HUES64 (cell line): ENCODE measurements around the gene POLR1F. TPM values are rescaled to one million over a fixed set of nuclear protein-coding genes. Genes with fewer than 3 reads are reported as not detected.
A peak's percentile ranks its signal among the peaks of the same experiment; 100 is the strongest.

Source experiments
- H3K27ac ChIP-seq: 2 replicates; pipeline ENCODE4 v1.7.0; 2013; ENCODE audit warnings: low read depth, low read length, inconsistent platforms
- H3K27me3 ChIP-seq: 2 replicates; pipeline ENCODE4 v1.6.1; 2013; ENCODE audit warnings: mild to moderate bottlenecking, low read length; ENCODE audit not compliant: insufficient read depth
- H3K36me3 ChIP-seq: 2 replicates; pipeline ENCODE4 v1.6.1; 2013; ENCODE audit warnings: mild to moderate bottlenecking, low read length; ENCODE audit not compliant: insufficient read depth
- H3K4me1 ChIP-seq: 2 replicates; pipeline ENCODE4 v1.6.1; 2013; ENCODE audit warnings: mild to moderate bottlenecking, low read length, moderate library complexity; ENCODE audit not compliant: insufficient read depth
- H3K4me3 ChIP-seq: 2 replicates; pipeline ENCODE4 v1.5.1; 2013; ENCODE audit warnings: mild to moderate bottlenecking, low read length, moderate library complexity
- H3K9ac ChIP-seq: 2 replicates; pipeline ENCODE4 v1.6.1; 2013; ENCODE audit warnings: mild to moderate bottlenecking, low read depth, low read length
- H3K9me3 ChIP-seq: 2 replicates; pipeline ENCODE4 v1.6.1; 2013; ENCODE audit warnings: low read depth, low read length; ENCODE audit not compliant: insufficient read depth
- WGBS: fragments of 150-250, 120-280 bp; methylation state at CpG from one replicate; pipeline ENCODE4 v1.1.7; 2013; ENCODE audit warnings: missing lambda C conversion rate; 5-methylcytosine and 5-hydroxymethylcytosine counted together
- polyA plus RNA-seq, 2 experiments: library from polyadenylated mRNA; stranded (reverse); fragments of 50-300 nt; gene quantifications; one replicate each; pipeline ENCODE4 v1.2.3, GENCODE V29; 2013

The POLR1F gene
- 18.6 TPM for polyA plus RNA-seq (2013, experiment 1 of 2)
- polyA plus RNA-seq (2013, experiment 2 of 2), result 18.8 TPM

GRCh38 chr7:19708397-19709248 lies at the start of gene POLR1F:
Gene POLR1F (minus strand): TSS chr7:19709037. CDS start chr7:19709016, 21 bp downstream.
- Histone ChIP-seq H3K9ac (peak within 1 kb of the TSS; percentile 80), H3K27me3 (peaks cover 14% of the 10 kb centered on the region; the same call in 1 of the 2 replicates), H3K9me3 (no peaks in the 10 kb centered on the region), H3K4me1 (peaks cover 27% of the 10 kb centered on the region), H3K27ac (peak within 1 kb of the TSS; percentile 44; the same call in 1 of the 2 replicates), H3K36me3 (peaks cover 5% of the 10 kb centered on the region; the same call in 1 of the 2 replicates), H3K4me3 (peak within 1 kb of the TSS; percentile 88)
- WGBS, result under 1% methylated on average over 56 of the region's 56 CpGs

- Histone ChIP-seq H3K4me3 (no peak overlapping the region), H3K4me1 (no peaks in the 10 kb centered on the region), H3K36me3 (no peaks in the 10 kb centered on the region), H3K9ac (no peak overlapping the region), H3K27ac (no peak overlapping the region), H3K9me3 (no peaks in the 10 kb centered on the region), H3K27me3 (no peaks in the 10 kb centered on the region)
- 40% methylated on average over 6 of the region's 6 CpGs for WGBS
These were observed 45.8 kb upstream of the POLR1F start for GRCh38 chr7:19754521-19755116.

DNA sequence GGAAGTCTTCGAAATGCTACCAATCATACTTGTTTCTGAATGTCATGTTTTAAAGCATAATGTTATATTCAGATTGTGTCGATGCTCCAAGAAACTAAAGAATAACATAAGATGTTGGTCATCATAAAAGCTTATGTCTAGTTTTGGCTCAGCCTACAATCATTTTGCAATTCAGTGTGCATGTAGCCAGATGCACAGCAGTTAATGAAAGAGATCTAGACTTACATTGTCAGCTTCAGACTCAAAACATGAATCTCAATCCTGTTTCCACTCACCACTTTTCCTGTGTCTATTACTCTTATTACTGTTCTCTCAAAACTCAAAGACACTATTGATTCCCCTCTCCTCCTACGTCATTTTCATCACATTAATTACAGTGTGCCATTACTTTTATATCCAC lies 43.2 kb upstream of the POLR1F start:
- 95% methylated on average over 2 of the region's 3 CpGs for WGBS
- Histone ChIP-seq H3K9me3 (no peaks in the 10 kb centered on the region), H3K4me3 (no peak overlapping the region), H3K27me3 (no peaks in the 10 kb centered on the region), H3K36me3 (no peaks in the 10 kb centered on the region), H3K4me1 (no peaks in the 10 kb centered on the region), H3K9ac (no peak overlapping the region), H3K27ac (no peak overlapping the region)

GRCh38 chr7:19749658-19750057 lies 40.8 kb upstream of the POLR1F start:
- no peaks in the 10 kb centered on the region for H3K9me3 ChIP-seq
- no peaks in the 10 kb centered on the region for H3K4me1 ChIP-seq
- H3K4me3 ChIP-seq, result no peak overlapping the region
- WGBS, result 79% methylated on average over 4 of the region's 4 CpGs
- H3K27me3 ChIP-seq, result no peaks in the 10 kb centered on the region
- no peaks in the 10 kb centered on the region for H3K36me3 ChIP-seq
- H3K9ac ChIP-seq, result no peak overlapping the region
- no peak overlapping the region for H3K27ac ChIP-seq

DNA sequence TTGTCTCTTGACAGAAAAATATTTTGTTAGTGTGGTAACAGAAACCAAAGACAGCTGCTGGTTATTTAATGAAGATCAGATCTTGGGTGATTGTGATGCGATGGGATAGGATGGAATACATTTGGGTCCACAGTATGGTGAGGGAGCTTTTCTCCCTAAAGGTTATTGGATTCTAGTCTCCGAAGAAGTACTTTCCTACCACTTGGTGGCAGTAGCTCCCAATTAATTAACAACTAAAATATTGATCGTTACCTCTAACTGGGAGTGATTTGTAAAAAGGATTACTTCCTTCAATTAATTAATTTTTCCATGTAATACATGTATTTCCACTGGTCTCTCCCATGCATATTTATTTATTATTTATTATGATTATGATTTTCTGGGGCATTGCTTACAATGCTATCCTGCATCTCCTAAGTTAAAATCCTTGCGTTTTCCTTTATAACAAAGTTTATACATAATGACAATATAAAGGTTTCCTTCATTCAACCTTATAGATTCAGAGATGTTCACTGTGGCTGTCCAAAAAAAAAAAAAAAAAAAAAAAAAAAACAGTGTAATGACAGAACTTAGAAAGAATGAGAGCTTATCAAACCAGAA lies 39.0 kb upstream of the POLR1F start:
- H3K9me3 ChIP-seq, result no peaks in the 10 kb centered on the region
- H3K27me3 ChIP-seq, result no peaks in the 10 kb centered on the region
- 24% methylated on average over 1 of the region's 4 CpGs for WGBS
- H3K36me3 ChIP-seq, result no peaks in the 10 kb centered on the region
- H3K4me3 ChIP-seq, result no peak overlapping the region
- no peaks in the 10 kb centered on the region for H3K4me1 ChIP-seq
- H3K27ac ChIP-seq, result no peak overlapping the region
- no peak overlapping the region for H3K9ac ChIP-seq

DNA sequence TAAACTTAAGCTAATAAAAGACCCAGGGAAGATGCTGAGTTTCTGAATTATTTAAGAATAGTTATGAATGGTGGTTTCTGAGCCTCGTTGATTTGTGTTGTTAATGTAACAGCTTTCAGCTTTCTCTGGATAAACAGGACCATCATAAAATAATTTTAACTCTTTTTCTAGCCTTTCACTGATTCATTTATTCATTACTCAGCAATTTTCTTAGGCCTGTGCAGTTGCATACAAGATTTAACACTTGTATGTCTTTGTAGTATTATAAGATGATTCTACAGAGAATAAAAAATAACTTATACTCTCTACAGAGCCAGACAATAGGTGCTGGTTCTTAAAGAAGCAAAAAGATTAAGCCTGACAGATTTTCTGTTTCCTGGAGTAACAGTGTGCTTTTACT lies 35.2 kb upstream of the POLR1F start:
- Histone ChIP-seq H3K9me3 (no peaks in the 10 kb centered on the region), H3K27me3 (no peaks in the 10 kb centered on the region), H3K4me3 (no peak overlapping the region), H3K27ac (no peak overlapping the region), H3K4me1 (no peaks in the 10 kb centered on the region), H3K36me3 (no peaks in the 10 kb centered on the region), H3K9ac (no peak overlapping the region)
- 88% methylated on average over 1 of the region's 1 CpG for WGBS

DNA sequence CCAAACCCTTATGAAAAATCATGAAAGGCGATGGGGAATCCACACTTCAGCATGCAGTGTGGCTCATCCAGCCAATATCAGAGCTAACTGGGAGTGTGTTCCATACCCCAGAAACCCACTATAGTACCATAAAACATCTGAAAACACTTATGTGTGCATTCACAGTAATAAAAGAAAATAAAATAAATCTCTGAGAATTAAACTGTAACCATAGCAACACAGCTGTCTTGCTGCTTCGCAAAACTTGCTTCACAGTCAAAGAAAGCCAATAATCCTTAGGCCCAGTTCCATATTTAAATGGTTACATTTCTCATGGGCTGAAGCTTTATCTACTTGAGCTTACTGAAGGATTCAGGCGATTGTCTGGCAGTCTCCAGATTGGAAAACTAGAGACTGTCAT lies 19.9 kb upstream of the POLR1F start:
- Histone ChIP-seq H3K4me3 (no peak overlapping the region), H3K36me3 (no peaks in the 10 kb centered on the region), H3K4me1 (peaks cover 9% of the 10 kb centered on the region; the same call in 1 of the 2 replicates), H3K9ac (no peak overlapping the region), H3K27me3 (no peaks in the 10 kb centered on the region), H3K9me3 (no peaks in the 10 kb centered on the region), H3K27ac (no peak overlapping the region)
- 91% methylated on average over 3 of the region's 3 CpGs for WGBS

GRCh38 chr7:19725770-19726169 lies 16.9 kb upstream of the POLR1F start:
- peaks cover 9% of the 10 kb centered on the region; the same call in 1 of the 2 replicates for H3K4me1 ChIP-seq
- no peak overlapping the region for H3K27ac ChIP-seq
- H3K9ac ChIP-seq, result no peak overlapping the region
- no peaks in the 10 kb centered on the region for H3K36me3 ChIP-seq
- no peak overlapping the region for H3K4me3 ChIP-seq
- H3K27me3 ChIP-seq, result no peaks in the 10 kb centered on the region
- WGBS, result 91% methylated on average over 5 of the region's 5 CpGs
- no peaks in the 10 kb centered on the region for H3K9me3 ChIP-seq

DNA sequence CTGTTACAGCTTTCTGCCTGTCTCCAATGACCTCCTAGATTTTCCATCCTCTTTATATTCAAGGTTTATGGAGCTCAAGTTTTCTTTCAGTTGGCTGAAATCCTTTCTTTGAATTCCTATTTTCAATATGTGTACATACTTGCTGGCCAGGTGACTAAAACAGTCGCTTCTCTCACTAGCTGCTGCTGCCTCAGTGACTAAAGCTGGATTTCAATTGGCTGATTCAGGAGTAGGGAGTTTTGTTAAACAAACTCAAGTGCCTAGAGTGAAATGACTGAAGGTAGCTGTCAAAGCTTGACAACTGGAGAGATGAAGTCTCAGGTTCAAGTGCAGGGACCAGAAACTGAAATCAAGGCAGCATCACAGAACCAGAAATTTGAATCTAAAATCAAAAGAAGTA lies 6.7 kb upstream of the POLR1F start:
- H3K27ac ChIP-seq, result no peak overlapping the region
- H3K4me3 ChIP-seq, result no peak overlapping the region
- H3K27me3 ChIP-seq, result peaks cover 4% of the 10 kb centered on the region; the same call in 1 of the 2 replicates
- no peak overlapping the region for H3K9ac ChIP-seq
- 45% methylated on average over 1 of the region's 1 CpG for WGBS
- no peaks in the 10 kb centered on the region for H3K36me3 ChIP-seq
- H3K9me3 ChIP-seq, result no peaks in the 10 kb centered on the region
- no peaks in the 10 kb centered on the region for H3K4me1 ChIP-seq

DNA sequence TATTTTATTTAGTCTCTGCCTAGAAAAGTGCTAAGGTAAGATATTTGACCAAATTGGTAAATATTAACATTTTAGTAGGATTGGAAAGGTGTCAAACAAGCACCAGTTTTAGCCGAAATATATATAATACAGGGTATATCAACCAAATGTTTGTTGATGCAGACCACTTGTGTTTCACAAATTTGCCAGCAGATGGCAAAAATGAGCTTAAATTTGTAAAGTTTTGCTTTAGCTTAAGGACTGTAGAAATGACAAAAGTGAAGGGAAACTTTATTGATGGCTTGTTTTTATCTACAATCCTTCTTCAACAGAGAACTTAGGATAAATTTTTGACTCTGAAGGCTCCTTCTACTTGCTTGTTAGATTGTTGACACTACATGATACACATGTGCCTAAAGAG lies 4.8 kb upstream of the POLR1F start:
- no peak overlapping the region for H3K9ac ChIP-seq
- no peaks in the 10 kb centered on the region for H3K9me3 ChIP-seq
- no peak overlapping the region for H3K27ac ChIP-seq
- no peak overlapping the region for H3K4me3 ChIP-seq
- H3K4me1 ChIP-seq, result peaks cover 6% of the 10 kb centered on the region; the same call in 1 of the 2 replicates
- H3K27me3 ChIP-seq, result peaks cover 14% of the 10 kb centered on the region; the same call in 1 of the 2 replicates
- WGBS, result 100% methylated on average over 1 of the region's 1 CpG
- H3K36me3 ChIP-seq, result no peaks in the 10 kb centered on the region

DNA sequence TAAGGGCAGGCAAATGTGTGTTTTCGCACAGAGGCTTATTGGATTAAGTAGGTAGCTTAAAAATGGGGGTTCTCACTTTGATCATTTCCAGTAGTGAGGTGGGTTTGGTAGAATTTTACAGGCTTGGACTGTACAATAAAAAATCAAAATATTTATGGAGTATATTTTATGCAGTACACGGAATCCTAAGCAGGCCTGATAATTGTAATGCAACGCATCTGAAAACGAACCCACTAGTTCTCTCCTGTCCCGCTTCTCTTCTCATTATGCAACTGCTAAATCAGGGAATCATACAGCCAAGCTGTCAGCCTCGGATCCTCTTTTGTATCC lies 377 bp upstream of the POLR1F start:
- H3K4me1 ChIP-seq, result peaks cover 27% of the 10 kb centered on the region
- no peaks in the 10 kb centered on the region for H3K9me3 ChIP-seq
- H3K27ac ChIP-seq, result no peak overlapping the region
- no peaks in the 10 kb centered on the region for H3K36me3 ChIP-seq
- WGBS, result 71% methylated on average over 6 of the region's 6 CpGs
- H3K9ac ChIP-seq, result peak overlapping the region; percentile 40; the same call in 1 of the 2 replicates
- peaks cover 14% of the 10 kb centered on the region; the same call in 1 of the 2 replicates for H3K27me3 ChIP-seq
- H3K4me3 ChIP-seq, result peak overlapping the region; percentile 88
